SK-N-SH (cell line): ENCODE results near the gene IL15. TPM values are rescaled to one million over a fixed set of nuclear protein-coding genes. Genes with fewer than 3 reads are reported as not detected.

Source experiments
- CTCF ChIA-PET: fragments of 300-600, 350-600 bp; formaldehyde crosslinking; extraction: SDS; loops from one replicate; lab custom pipeline; 2021; lab: Yijun Ruan, JAX
- POLR2A ChIA-PET: fragments of 350-600 bp; sonication (Branson Sonifier 250); formaldehyde crosslinking; extraction: SDS; loops from one replicate; lab custom pipeline; 2020; ENCODE audit warnings: antibody characterized with exemption, inconsistent platforms; lab: Yijun Ruan, JAX
- DNase-seq: peaks from one replicate; pipeline ENCODE4 v3.0.0; 2012
- H2AFZ ChIP-seq: fragments of 200-600 bp; sonication (generic); 2 replicates; pipeline ENCODE4 v1.8.1; 2016; ENCODE audit warnings: antibody characterized with exemption, mild to moderate bottlenecking, low read depth
- H3F3A ChIP-seq: fragments of 200-600 bp; sonication (generic); replicated peaks from 2 replicates; pipeline ENCODE3; 2016; ENCODE audit warnings: antibody characterized with exemption, mild to moderate bottlenecking; ENCODE audit not compliant: insufficient read depth
- H3K27ac ChIP-seq, 2 experiments: fragments of 200-500 bp in 1 of 2; fragments of 200-600 bp in 1 of 2; sonication (Bioruptor generic) in 1 of 2; sonication (generic), shearing (Covaris generic) in 1 of 2; 2 replicates each; pipeline versions ENCODE4 v1.5.1 to v1.6.1; 2014 to 2016; ENCODE audit warnings: low read depth in 2 of 2, inconsistent platforms in 1 of 2, low read length in 1 of 2, mild to moderate bottlenecking in 1 of 2, mixed read lengths in 1 of 2
- H3K27me3 ChIP-seq: fragments of 200-600 bp; sonication (generic), shearing (Covaris generic); 2 replicates; pipeline ENCODE4 v1.6.1; 2016; ENCODE audit warnings: mixed run types; ENCODE audit not compliant: insufficient read depth
- H3K36me3 ChIP-seq, 2 experiments: fragments of 200-500 bp in 1 of 2; fragments of 200-600 bp in 1 of 2; sonication (Bioruptor generic) in 1 of 2; sonication (generic) in 1 of 2; replicated peaks in 1 of 2; 2 replicates each; pipeline versions ENCODE3 to v1.5.1; 2014 to 2016; ENCODE audit warnings: low read length in 1 of 2, mild to moderate bottlenecking in 1 of 2; ENCODE audit not compliant: insufficient read depth in 2 of 2, control insufficient read depth in 1 of 2
- H3K4me1 ChIP-seq, 2 experiments: fragments of 200-500 bp in 1 of 2; fragments of 200-600 bp in 1 of 2; sonication (Bioruptor generic) in 1 of 2; sonication (generic), shearing (Covaris generic) in 1 of 2; 2 replicates each; pipeline versions ENCODE4 v1.5.1 to v1.6.1; 2014 to 2016; ENCODE audit warnings: low read depth in 1 of 2, low read length in 1 of 2, mixed run types in 1 of 2; ENCODE audit not compliant: insufficient read depth in 2 of 2, control insufficient read depth in 1 of 2
- H3K4me2 ChIP-seq: fragments of 200-600 bp; sonication (generic), shearing (Covaris generic); 2 replicates; pipeline ENCODE4 v1.6.1; 2017; ENCODE audit warnings: mixed run types
- H3K4me3 ChIP-seq, 2 experiments: fragments of 200-500 bp in 1 of 2; fragments of 200-600 bp in 1 of 2; sonication (Bioruptor generic) in 1 of 2; sonication (generic), shearing (Covaris generic) in 1 of 2; 2 replicates each; pipeline versions ENCODE4 v1.5.1 to v1.8.1; 2014 to 2016; ENCODE audit warnings: low read depth in 2 of 2, inconsistent platforms in 1 of 2, low read length in 1 of 2, mild to moderate bottlenecking in 1 of 2, mixed read lengths in 1 of 2, moderate library complexity in 1 of 2
- H3K79me2 ChIP-seq: fragments of 200-600 bp; sonication (generic); 2 replicates; pipeline ENCODE4 v1.8.1; 2017; ENCODE audit warnings: mild to moderate bottlenecking; ENCODE audit not compliant: insufficient read depth
- H3K9ac ChIP-seq: fragments of 200-600 bp; sonication (generic); 2 replicates; pipeline ENCODE4 v1.6.1; 2017; ENCODE audit warnings: mixed run types
- H3K9me2 ChIP-seq: fragments of 200-600 bp; sonication (generic); 2 replicates; pipeline ENCODE4 v1.6.1; 2017; ENCODE audit warnings: mixed run types
- H3K9me3 ChIP-seq: fragments of 200-600 bp; sonication (generic); 2 replicates; pipeline ENCODE4 v1.6.1; 2017; ENCODE audit warnings: mixed run types, mild to moderate bottlenecking, moderate library complexity
- H4K20me1 ChIP-seq: fragments of 200-600 bp; sonication (generic); 2 replicates; pipeline ENCODE4 v1.6.1; 2017; ENCODE audit warnings: mild to moderate bottlenecking, mixed run types; ENCODE audit not compliant: insufficient read depth
- ELF1 ChIP-seq: IDR thresholded peaks from 2 replicates; pipeline ENCODE4 v1.4.0; 2012
- EP300 ChIP-seq, 2 experiments: IDR thresholded peaks; 2 replicates each; pipeline versions ENCODE4 v1.4.0 to v1.6.1; 2012; ENCODE audit warnings: borderline replicate concordance in 1 of 2, low read depth in 1 of 2, low read length in 1 of 2
- FOXJ3 ChIP-seq: sonication (generic); formaldehyde crosslinking; IDR thresholded peaks from 2 replicates; pipeline ENCODE4 v1.5.1; 2020; ENCODE audit warnings: mild to moderate bottlenecking, missing genetic modification reagents
- GATA2 ChIP-seq: sonication (generic); formaldehyde crosslinking; IDR thresholded peaks from 2 replicates; pipeline ENCODE4 v1.5.0; 2020; ENCODE audit warnings: mild to moderate bottlenecking, missing genetic modification reagents
- JUND ChIP-seq: IDR thresholded peaks from 2 replicates; pipeline ENCODE4 v1.4.0; 2012
- NRF1 ChIP-seq: IDR thresholded peaks from 2 replicates; pipeline ENCODE4 v1.6.1; 2012; ENCODE audit warnings: low read depth, mild to moderate bottlenecking, low read length
- POLR2AphosphoS5 ChIP-seq: IDR thresholded peaks from 2 replicates; pipeline ENCODE4 v1.6.1; 2012; ENCODE audit warnings: low read depth, low read length
- RAD21 ChIP-seq: IDR thresholded peaks from 2 replicates; pipeline ENCODE4 v1.6.1; 2012; ENCODE audit warnings: mild to moderate bottlenecking, low read length
- RXRA ChIP-seq: IDR thresholded peaks from 2 replicates; pipeline ENCODE4 v1.4.0; 2012; ENCODE audit warnings: low read depth, mild to moderate bottlenecking, borderline replicate concordance
- TAF1 ChIP-seq: IDR thresholded peaks from 2 replicates; pipeline ENCODE4 v1.6.1; 2012; ENCODE audit warnings: low read depth, mild to moderate bottlenecking, low read length, moderate library complexity, borderline replicate concordance
- TCF12 ChIP-seq: IDR thresholded peaks from 2 replicates; pipeline ENCODE4 v1.4.0; 2012
- TEAD4 ChIP-seq: IDR thresholded peaks from 2 replicates; pipeline ENCODE4 v1.4.0; 2012; ENCODE audit warnings: mild to moderate bottlenecking, borderline replicate concordance; ENCODE audit not compliant: insufficient read depth
- WGBS: methylation state at CpG from one replicate; pipeline ENCODE4 v1.1.6; 2017; ENCODE audit warnings: low lambda C conversion rate; 5-methylcytosine and 5-hydroxymethylcytosine counted together
- polyA plus RNA-seq, 3 experiments: library from polyadenylated mRNA; depleted of rRNA; stranded (reverse); fragments of >200 nt; gene quantifications; 2 replicates each; pipeline ENCODE4 v1.2.3, GENCODE V29; 2012
- TF ChIP-seq, protein P1 (sequence below): IDR thresholded peaks from 2 replicates; pipeline ENCODE4 v1.4.0; 2012; ENCODE audit warnings: low read depth, borderline replicate concordance
- TF ChIP-seq, protein P2 (sequence below): IDR thresholded peaks from 2 replicates; pipeline ENCODE4; 2012
- TF ChIP-seq, protein P3 (sequence below): fragments of 150-350 bp; IDR thresholded peaks from 2 replicates; pipeline ENCODE4 v1.6.1; 2016; ENCODE audit warnings: mild to moderate bottlenecking, low read depth, low read length
- TF ChIP-seq, protein P4 (sequence below): fragments of 200-600 bp; sonication (generic); IDR thresholded peaks from 2 replicates; pipeline ENCODE4 v1.6.1; 2017; ENCODE audit warnings: antibody characterized with exemption, mild to moderate bottlenecking, moderate library complexity
- TF ChIP-seq, protein P5 (sequence below): IDR thresholded peaks from 2 replicates; pipeline ENCODE4 v1.4.0; 2012; ENCODE audit warnings: low read depth
- TF ChIP-seq, protein P6 (sequence below): IDR thresholded peaks from 2 replicates; pipeline ENCODE4 v1.6.1; 2012; ENCODE audit warnings: mild to moderate bottlenecking, low read depth, low read length, moderate library complexity

The IL15 gene
- polyA plus RNA-seq, 1 of the 3 experiments (the other 2 are of a cell fraction), result 3.7 TPM

DNA sequence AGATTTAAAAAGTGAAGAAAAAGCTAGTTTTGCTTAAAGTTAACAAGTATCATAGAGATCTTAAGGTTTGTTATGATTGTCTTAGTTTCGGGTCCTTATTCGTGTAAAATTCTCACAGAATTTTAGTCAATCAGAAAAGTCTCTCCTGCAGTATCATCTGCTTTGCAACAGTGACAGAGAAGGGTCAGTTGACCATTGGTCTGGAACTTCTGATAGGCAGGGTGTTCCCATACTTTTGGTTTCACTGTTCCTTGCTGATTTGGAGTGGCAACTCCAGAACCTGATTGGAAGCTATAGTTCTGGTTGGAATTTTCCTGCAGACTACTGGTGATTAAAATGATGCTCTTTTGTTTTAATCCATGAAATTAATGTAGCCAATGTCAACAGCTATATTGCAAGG is 1.8 kb downstream of the IL15 start:
- peaks cover 4% of the 10 kb centered on the region; the same call in 1 of the 2 replicates for H3K79me2 ChIP-seq
- no peaks in the 10 kb centered on the region for H4K20me1 ChIP-seq
- 94% methylated on average over 2 of the region's 2 CpGs for WGBS
- no peak overlapping the region for H3K9ac ChIP-seq
- CTCF ChIA-PET, result interaction anchor here (1.0 to 2.6 kb wide), 3 partner anchors 19 to 332 kb away, joined by 3 to 8 read pairs (median 3); no protein-coding TSS in a partner anchor
- no peaks in the 10 kb centered on the region for H3K9me3 ChIP-seq
- TF ChIP-seq, protein P1, sequence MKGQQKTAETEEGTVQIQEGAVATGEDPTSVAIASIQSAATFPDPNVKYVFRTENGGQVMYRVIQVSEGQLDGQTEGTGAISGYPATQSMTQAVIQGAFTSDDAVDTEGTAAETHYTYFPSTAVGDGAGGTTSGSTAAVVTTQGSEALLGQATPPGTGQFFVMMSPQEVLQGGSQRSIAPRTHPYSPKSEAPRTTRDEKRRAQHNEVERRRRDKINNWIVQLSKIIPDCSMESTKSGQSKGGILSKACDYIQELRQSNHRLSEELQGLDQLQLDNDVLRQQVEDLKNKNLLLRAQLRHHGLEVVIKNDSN, result no peak
- no peak for TF ChIP-seq TCF12
- TF ChIP-seq NRF1, result no peak
- no peak for TF ChIP-seq JUND
- TF ChIP-seq, protein P2, sequence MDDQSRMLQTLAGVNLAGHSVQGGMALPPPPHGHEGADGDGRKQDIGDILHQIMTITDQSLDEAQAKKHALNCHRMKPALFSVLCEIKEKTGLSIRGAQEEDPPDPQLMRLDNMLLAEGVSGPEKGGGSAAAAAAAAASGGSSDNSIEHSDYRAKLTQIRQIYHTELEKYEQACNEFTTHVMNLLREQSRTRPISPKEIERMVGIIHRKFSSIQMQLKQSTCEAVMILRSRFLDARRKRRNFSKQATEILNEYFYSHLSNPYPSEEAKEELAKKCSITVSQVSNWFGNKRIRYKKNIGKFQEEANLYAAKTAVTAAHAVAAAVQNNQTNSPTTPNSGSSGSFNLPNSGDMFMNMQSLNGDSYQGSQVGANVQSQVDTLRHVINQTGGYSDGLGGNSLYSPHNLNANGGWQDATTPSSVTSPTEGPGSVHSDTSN, result no peak
- no peak for TF ChIP-seq GATA2 (CRISPR knock-in tag)
- no peak for TF ChIP-seq FOXJ3 (CRISPR knock-in tag)
- TF ChIP-seq POLR2AphosphoS5, result no peak
- no peak for TF ChIP-seq RXRA
- TF ChIP-seq, protein P3, sequence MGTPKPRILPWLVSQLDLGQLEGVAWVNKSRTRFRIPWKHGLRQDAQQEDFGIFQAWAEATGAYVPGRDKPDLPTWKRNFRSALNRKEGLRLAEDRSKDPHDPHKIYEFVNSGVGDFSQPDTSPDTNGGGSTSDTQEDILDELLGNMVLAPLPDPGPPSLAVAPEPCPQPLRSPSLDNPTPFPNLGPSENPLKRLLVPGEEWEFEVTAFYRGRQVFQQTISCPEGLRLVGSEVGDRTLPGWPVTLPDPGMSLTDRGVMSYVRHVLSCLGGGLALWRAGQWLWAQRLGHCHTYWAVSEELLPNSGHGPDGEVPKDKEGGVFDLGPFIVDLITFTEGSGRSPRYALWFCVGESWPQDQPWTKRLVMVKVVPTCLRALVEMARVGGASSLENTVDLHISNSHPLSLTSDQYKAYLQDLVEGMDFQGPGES, result no peak
- no peak for TF ChIP-seq ELF1
- TF ChIP-seq, protein P4, sequence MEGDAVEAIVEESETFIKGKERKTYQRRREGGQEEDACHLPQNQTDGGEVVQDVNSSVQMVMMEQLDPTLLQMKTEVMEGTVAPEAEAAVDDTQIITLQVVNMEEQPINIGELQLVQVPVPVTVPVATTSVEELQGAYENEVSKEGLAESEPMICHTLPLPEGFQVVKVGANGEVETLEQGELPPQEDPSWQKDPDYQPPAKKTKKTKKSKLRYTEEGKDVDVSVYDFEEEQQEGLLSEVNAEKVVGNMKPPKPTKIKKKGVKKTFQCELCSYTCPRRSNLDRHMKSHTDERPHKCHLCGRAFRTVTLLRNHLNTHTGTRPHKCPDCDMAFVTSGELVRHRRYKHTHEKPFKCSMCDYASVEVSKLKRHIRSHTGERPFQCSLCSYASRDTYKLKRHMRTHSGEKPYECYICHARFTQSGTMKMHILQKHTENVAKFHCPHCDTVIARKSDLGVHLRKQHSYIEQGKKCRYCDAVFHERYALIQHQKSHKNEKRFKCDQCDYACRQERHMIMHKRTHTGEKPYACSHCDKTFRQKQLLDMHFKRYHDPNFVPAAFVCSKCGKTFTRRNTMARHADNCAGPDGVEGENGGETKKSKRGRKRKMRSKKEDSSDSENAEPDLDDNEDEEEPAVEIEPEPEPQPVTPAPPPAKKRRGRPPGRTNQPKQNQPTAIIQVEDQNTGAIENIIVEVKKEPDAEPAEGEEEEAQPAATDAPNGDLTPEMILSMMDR, result no peak
- TF ChIP-seq, all 33 proteins: peak for 0
- no peaks in the 10 kb centered on the region for H3K36me3 ChIP-seq
- no peak for DNase-seq
- peak overlapping the region; percentile 36; the same call in 1 of the 2 replicates for H2AFZ ChIP-seq
- peak overlapping the region in 1 of 2 experiments; percentile 27; a peak in 2 of 4 replicates for H3K4me3 ChIP-seq
- POLR2A ChIA-PET, result no interaction called here
- H3K27me3 ChIP-seq, result no peaks in the 10 kb centered on the region
- H3F3A ChIP-seq, result peaks cover 5% of the 10 kb centered on the region
- no peaks in the 10 kb centered on the region for H3K9me2 ChIP-seq
- peak overlapping the region; percentile 75 for H3K4me2 ChIP-seq
- H3K4me1 ChIP-seq, result peaks cover 1 to 7% of the 10 kb centered on the region in 2 experiments; a peak in 3 of 4 replicates
- no peak overlapping the region for H3K27ac ChIP-seq

DNA sequence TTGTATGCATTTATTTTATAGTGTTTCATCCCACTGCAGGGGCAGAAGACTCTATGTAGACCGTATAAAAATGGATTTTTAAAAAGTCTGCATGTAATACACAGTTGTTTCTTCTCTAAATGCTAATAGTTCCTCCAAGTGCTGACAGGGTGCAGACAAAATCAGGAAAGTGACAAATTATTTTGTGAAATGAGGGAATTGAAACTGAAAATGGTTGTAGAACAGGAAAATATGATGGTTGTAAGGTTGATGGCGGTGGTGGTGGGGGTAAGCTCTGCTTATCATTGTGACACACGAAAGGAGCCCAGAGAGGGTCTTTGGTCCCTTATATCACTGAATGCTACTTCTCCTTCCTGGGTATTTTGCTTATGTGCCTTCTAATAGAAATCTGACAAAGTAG is 4.3 kb downstream of the IL15 start:
- Histone ChIP-seq H3K4me1 (peaks cover 7 to 9% of the 10 kb centered on the region in 2 experiments; a peak in 3 of 4 replicates), H3K9me3 (no peaks in the 10 kb centered on the region), H3K79me2 (peaks cover 4% of the 10 kb centered on the region; the same call in 1 of the 2 replicates), H4K20me1 (no peaks in the 10 kb centered on the region), H3K4me3 (no peak overlapping the region), H3K4me2 (no peak overlapping the region), H3K27me3 (no peaks in the 10 kb centered on the region), H3K27ac (no peak overlapping the region), H3K9ac (no peak overlapping the region), H3K36me3 (no peaks in the 10 kb centered on the region), H3K9me2 (no peaks in the 10 kb centered on the region), H2AFZ (0 out of 2 replicates have a peak overlapping the region, but pooled peaks have one; percentile 14), H3F3A (peaks cover 18% of the 10 kb centered on the region)
- TF ChIP-seq TEAD4 (no peak), TAF1 (no peak), RAD21 (no peak), EP300 (IDR thresholded peaks at IDR 0.05; ENCODE audit: borderline replicate concordance in 1 of 2, low read depth in 1 of 2, low read length in 1 of 2) (no peak)
- TF ChIP-seq, protein P5, sequence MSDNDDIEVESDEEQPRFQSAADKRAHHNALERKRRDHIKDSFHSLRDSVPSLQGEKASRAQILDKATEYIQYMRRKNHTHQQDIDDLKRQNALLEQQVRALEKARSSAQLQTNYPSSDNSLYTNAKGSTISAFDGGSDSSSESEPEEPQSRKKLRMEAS, result no peak
- TF ChIP-seq, protein P6, sequence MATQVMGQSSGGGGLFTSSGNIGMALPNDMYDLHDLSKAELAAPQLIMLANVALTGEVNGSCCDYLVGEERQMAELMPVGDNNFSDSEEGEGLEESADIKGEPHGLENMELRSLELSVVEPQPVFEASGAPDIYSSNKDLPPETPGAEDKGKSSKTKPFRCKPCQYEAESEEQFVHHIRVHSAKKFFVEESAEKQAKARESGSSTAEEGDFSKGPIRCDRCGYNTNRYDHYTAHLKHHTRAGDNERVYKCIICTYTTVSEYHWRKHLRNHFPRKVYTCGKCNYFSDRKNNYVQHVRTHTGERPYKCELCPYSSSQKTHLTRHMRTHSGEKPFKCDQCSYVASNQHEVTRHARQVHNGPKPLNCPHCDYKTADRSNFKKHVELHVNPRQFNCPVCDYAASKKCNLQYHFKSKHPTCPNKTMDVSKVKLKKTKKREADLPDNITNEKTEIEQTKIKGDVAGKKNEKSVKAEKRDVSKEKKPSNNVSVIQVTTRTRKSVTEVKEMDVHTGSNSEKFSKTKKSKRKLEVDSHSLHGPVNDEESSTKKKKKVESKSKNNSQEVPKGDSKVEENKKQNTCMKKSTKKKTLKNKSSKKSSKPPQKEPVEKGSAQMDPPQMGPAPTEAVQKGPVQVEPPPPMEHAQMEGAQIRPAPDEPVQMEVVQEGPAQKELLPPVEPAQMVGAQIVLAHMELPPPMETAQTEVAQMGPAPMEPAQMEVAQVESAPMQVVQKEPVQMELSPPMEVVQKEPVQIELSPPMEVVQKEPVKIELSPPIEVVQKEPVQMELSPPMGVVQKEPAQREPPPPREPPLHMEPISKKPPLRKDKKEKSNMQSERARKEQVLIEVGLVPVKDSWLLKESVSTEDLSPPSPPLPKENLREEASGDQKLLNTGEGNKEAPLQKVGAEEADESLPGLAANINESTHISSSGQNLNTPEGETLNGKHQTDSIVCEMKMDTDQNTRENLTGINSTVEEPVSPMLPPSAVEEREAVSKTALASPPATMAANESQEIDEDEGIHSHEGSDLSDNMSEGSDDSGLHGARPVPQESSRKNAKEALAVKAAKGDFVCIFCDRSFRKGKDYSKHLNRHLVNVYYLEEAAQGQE, result no peak
- WGBS, result 93% methylated on average over 3 of the region's 3 CpGs
- DNase-seq, result no peak
- CTCF ChIA-PET, result no interaction called here
- POLR2A ChIA-PET, result no interaction called here
